GM19455 (cell line): Measurements from ENCODE around the gene HECTD2.
"Not testable (repeated sequence)": the region's sequence is repeated elsewhere in the genome, so short reads cannot be mapped to it uniquely, and the experiment has no call there.

ENCODE experiments used
- ATAC-seq: cut with Tn5 transposase; IDR thresholded peaks from one replicate; pipeline ENCODE4 v1.9.1; 2021; ENCODE audit not compliant: unreplicated experiment

HECTD2 gene

DNA sequence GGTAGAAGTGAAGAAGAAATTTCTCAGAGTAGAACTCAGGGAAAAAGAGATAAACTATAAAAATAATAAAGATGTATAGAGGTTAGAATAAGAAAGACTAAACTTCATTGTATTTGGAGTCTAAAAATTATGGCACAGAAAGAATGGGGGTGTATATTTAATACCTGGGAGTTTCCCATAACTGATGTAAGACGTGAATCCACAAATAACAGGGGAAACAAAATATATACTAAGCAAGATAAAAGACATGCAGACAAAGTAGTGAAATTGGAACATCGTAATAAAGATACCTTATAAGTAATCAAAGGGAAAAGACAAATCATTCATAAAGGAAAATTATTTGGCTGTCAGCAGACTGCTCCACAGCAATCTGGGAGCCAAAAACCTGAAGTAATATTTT, 62.8 kb downstream of the HECTD2 start:
- ATAC-seq, result no peak

DNA sequence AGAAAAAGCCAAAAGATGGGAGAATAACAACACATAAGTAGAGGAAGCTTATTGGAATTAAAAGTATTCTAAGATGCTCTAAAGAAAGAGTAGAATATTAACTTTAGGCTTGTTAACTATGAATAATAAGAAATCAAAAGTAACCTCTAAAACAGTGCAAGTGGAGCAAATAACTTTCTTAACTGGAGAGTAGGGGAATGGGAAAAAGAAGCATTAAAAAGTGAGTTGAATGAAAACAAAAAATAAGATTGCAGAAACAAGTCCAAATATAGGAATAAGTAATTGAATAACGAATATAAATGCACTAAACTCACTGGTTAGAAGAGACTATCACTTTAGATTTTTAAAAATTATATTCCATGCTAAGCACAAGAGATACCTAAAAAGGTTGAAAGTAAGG, 63.9 kb downstream of the HECTD2 start:
- ATAC-seq, result no peak

DNA sequence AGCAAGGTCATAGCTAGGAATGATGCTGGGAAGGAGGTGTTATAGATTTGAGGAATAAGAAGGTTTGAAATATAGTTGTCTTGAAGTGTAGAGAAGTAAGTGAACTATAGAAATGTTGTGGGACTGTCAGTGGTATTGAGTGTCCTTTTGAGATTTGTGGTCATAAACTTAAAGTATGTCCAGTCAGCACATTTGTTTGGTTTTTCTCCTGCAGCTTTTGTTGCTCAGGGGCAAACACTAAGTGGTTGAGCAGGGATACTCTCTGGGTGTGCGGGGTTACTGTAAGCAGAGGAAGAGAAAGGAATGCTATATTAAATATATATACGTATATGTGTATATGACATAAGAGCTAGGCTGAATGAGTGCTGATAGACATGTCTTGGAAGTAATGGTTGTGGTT, 67.1 kb downstream of the HECTD2 start:
- no peak for ATAC-seq

DNA sequence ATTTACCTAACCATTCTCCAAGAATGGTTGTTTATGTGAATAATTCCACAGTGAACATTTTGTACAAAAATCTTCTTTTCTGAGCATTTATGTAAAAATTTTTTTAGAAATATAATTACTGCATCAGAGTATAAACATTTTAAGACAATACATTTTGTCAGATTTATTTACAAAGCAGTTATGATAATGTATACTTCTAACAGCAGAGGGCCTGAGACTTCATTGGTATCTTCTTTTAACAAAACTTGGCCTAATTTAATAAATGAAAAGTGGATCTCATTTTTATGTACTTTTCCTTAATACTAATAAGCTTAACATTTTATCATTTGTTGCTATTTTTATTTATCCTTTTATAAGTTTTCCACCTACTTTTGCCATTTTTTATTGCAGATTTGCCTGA, 69.4 kb downstream of the HECTD2 start:
- ATAC-seq, result no peak

DNA sequence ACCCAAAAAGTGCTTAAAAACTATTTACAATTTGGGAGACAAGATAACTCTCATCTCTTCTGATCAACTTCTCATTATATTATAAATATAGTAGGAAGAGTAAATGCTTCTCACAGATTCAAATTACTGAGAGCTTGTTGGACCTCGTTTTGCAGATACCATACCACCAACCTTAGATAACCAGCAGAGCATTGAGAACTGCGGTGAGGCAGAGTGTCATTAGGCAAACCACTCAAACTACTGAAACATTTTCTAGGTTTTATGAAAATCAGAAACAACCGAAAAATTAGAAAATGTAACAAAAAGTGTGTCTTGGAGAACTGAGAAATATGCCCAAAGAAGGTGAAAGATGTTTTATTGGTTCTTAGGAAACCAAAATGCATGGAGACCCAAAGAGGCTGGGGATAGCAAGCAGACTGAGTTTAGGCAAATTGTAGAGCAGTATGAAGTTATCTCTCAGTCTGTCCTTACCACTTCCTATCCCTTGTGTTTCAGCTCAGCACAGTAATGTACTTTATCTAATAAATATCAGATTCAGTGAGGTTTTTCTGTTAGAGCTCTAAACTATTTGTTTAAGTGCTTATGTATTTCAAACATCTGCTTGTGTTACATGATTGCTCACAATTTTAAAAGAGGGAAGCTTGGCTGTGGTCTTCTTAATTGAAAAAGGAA, 77.9 kb downstream of the HECTD2 start:
- ATAC-seq, result no peak

DNA sequence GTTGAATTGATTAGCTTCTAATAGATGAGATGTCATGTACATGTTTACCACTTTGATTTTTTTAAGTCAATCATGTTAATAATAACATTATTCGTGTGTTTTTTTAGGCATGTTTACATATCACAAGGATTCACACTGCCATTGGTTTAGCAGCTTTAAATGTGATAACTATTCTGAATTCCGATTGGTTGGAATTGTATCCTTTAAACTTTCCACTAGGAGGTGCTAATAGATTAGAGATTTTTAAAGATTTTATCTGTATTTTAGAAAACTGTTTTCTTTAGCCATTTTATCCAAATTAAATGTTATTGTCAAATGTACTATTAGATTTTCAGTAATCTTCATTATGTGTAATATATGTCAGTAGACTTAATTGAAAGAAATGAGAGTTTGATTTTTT, 83.2 kb downstream of the HECTD2 start:
- ATAC-seq, result no peak

DNA sequence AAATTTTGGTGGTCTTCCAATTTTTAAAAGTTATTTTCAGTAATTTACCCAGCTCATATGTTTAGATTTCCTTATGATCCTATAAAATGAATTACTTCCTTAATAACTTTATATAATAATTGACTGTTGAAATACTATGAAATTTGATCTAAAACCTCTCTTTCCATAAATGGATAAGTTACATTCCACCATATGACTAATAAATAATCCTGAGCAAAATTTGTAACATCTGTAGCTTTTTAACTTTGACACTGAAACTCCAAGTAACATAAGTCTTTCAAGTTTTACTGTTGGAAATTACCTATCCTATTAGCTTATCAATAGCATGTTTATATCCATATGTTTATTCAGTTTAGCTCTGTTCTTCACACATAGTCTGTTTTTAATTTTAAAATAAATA, 85.3 kb downstream of the HECTD2 start:
- ATAC-seq, result no peak

DNA sequence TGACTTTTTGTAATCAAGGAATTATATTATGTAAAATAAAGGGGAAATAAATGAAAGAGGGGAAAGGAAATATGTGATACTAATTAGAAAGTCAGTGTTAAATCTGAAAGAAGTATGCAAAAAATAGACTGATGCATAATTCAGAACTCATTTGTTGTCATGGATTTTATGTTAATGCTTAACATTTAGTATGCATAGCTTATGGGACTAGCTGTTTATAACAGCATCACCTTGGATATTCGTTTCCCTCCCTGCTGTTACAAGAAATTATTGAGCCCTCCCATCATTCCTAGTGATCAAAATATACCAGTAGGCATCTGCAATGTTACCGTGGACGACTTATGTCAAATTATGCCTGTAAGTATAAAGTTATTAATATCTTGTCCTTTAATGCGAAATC, 85.9 kb downstream of the HECTD2 start:
- no peak for ATAC-seq

DNA sequence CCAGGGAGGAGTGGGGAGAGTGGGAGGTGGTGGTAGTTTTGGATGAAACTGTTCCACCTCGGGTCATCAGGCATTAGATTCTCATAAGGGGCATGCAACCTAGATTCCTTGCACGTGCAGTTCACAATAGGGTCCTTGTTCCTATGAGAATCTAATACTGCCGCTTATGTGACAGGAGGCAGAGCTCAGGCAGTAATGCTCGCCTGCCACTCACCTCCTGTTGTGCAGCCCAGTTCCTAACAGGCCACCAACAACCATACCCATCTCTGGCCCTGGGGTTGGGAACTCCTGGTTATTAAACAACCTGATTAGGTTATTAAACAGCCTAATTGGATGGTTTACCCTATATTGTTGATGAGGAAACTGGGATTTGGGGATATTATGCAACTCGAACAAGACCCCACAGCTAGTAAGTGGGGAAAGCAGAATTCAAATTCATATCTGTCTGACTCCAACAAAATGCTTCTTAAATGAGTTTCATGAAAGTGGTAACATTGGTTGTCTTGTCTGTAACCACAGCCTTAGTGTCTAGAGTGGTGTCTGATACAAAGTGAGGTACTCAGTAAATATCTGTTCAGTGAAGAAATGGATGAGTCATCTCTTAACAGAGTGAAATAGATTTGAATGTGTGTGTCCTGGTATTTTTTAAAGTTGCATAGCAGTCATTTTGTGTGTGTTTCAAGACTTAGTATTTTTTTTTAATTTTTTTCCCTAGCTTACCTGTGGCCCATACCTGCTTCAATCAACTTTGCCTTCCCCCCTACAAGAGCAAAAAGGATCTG, 101.6 kb downstream of the HECTD2 start:
- no peak for ATAC-seq

DNA sequence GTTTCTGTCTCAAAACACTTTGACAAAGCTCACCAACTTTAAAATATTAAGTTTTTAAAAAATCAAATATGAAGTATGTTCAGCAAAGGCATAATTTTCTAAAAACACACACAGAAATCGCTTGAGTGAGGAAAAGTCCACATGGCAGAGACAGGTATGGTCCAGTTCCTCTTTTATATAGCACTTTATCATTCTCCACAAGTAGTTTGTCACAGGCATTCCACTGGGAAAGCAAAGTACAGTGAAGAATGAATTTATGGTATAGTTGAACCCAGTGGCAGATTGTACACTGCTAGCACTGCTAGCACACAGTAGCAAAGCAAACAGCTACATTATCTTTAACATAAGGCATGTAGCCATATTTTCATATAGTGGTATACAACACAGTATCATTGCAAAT, 102.3 kb downstream of the HECTD2 start:
- ATAC-seq, result no peak

DNA sequence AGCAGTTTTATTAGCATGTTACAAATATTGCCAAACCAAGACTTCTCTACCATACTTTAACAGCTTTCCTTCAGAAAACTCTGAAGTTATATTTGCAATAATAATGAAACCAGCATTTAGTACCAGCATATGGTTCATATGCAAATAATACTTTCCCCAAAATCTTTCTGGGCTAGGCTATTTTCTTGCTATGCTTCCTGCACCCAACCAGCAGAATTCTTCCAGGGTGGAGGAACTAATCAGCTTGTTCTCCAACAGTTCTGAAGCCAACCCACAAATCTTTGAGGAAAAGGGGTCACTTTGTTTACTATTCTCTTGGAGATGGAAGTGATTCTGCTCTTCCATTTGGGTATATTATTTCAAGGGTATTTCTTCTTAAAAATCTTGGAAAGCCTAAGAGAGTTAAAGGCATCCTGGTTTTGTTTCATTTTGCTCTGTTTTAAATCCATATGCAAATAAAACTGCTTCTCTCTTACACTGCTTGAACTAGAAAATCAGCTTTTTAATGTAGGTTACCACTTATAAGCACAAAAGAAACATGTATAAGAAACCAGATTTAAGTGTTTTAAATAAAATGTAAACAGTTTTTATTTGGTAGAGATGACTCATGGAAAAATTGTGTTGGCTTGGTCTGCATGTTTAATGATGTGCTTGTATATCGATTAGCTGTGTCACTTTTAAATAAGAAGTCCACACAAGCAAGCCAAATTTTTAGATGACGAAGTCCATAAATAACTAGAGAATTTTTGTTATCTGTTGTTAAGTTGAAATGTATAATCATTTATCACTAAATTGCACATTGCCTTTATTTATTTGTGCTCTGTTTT, 103.7 kb downstream of the HECTD2 start:
- ATAC-seq, result no peak

DNA sequence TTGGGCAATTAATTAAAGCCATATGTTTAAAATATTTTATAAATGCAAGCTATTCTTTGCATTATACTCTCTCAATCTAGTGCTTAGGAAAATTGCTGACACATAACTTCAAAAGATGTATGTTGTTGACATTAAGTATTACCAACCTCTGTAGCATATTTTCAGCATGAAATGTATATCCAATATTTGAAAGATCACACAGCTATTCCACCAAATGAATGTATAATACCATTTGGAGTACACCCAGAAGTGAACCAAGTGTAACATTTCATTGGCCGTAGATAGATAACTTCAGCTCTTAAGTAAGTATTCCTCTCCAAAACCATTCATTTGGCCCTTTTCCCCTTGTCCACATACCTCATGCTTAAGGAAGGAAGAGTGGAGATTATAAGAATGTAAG, 104.6 kb downstream of the HECTD2 start:
- ATAC-seq, result no peak

DNA sequence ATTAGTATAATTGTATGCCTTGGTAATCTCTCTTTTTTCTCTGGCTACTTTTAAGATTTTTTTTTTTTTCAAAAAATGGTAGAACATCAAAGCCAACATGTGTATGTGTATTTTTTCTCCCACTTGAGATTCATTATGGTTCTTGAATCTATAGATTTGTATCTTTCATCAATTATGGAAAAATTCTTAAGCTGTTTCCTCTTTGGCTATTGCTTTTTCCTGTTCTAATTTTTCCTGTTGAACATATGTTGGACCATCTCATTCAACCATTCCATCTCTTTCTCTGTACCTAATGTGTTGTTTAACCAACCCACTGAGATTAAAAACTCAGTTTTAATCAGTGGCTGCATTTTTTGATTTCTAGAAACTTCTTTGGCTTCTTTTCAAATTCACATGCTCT, 107.2 kb downstream of the HECTD2 start:
- no peak for ATAC-seq

DNA sequence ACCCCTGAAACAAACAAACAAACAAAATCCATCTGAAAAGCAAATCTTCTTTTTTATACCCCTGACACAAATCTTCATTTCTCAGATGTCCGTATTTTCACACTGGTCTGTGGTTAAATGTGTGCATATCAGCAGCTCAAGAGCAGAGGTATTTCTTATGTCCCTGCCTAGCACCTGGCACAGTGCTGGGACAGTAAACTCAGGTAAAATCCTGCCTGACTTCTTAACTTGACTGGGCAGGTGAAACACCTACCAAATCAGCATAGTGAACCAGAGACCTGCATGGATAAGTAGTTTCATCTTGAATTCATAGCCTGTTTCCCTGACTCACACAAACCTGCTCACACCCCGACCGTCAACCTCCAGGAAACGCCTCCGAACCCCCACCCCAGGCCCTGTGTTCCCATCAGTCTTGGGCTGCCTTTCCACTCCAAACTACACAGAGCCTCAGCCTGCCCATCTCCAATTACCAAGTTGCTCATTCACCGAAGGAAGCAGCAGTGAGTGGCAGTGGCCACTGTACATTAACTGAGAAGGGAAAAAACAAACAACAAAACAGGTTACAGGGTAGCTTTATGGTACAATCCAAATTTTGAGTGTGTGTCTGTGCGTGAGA, 109.9 kb downstream of the HECTD2 start:
- no peak for ATAC-seq

DNA sequence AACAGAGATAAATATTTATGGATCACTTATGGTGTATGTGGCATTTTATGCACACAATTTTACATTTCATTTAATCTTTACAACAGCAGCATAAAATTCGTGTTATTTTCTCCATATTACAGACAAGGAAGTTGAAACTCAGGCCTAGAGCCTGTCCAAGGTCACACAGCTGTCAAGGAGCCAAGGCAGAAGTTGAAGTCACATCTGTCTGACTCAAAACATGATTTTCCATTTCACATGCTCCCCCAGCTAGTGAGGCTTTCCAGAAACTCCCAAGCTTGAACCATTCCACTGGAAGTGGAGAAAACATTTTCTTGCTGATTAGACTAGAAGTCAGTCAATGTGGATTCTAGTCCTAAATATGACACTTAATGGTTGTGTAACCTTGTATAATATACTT, 110.5 kb downstream of the HECTD2 start:
- no peak for ATAC-seq

DNA sequence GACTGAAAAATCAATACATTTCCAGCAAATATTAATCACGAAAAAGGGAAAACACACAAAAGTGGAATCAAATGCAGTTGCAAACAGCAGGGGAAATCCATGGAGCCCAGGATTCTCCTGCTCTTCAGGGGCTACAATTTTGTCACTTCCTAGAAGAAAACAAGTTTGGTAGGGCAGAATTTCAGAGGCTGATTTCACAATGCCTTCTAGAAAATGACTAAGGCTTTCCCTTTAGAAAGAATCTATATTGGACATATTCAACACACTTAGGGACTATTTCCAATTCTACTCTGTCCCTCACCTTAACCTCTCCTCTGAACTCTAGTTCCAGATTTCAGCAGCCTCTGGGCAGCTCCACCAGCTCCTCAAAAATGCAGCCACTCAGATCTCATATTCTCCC, 111.3 kb downstream of the HECTD2 start:
- ATAC-seq, result no peak

DNA sequence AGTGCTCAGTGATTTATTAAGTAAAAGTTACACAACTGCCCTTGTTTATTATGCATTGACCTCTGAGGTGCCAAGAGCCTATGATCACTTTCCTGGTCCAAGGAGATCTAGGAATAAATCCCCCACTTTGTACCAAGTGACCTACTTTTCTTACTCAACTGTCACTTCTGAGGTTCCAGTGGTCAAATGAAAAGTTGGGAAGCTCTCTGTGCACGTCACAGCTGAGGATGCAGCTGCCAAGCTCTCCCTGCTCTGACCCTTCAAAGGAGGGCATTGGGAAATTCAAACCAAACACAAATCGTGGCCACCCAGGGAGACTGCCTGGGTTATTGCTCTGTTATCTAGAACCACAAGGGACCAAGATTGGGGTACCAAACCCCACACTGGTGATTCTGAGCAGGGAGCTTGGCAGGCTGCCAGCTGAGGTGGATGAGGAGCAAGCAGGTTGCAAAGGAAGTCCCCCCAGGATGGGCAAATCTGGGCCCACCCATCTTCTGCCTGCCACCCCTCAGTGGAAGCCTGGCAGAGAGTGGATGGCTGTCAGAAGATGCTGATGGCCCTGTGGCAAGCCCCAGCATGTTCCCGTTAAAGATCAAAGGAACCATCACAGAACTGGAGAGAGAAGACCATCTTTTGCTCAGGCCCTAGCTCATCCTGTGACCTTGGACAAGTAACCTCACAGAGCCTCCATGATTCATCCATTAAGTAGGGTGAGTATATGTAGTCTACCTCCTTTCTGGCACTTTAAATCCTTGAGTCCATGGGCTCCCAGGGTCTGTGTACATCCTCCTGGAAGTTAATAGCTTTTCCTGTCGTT, 116.0 kb downstream of the HECTD2 start:
- no peak for ATAC-seq

DNA sequence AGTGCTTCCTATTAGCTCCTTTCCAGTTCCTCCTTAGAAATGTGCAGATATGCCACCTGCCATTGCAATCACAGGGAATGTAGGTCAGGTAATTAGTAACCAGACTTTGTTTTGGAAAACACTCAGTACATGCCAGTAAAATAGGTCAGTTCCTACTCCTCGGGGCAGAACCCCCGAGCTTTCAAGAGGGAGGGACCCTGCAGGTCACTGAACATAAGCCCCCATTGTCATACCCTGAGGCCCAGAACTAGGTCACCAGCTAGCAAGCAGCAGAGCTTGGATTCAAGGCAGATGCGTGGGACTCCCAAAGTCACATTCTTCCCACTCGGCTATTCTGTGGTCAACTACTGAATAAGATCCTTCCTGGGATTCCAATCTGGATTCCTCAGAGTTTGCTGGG, 117.9 kb downstream of the HECTD2 start:
- no peak for ATAC-seq

DNA sequence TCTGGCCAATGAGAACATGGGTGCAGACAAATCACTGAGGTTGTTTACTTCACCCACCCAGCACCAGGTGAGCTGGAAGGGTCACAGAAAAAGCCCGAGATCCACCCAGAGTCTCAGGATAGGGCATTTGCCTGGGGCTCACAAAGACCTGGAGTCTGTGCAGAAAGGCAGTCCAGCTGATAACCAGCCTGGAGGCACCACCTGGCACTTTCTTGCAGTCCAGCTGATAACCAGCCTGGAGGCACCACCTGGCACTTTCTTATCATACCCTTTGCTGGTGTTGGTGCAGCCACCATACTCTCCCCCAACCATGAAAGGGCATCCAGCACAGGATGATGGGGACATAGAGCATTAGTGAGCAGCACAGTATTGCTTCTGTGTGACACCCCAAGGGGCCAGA, 118.6 kb downstream of the HECTD2 start:
- no peak for ATAC-seq

DNA sequence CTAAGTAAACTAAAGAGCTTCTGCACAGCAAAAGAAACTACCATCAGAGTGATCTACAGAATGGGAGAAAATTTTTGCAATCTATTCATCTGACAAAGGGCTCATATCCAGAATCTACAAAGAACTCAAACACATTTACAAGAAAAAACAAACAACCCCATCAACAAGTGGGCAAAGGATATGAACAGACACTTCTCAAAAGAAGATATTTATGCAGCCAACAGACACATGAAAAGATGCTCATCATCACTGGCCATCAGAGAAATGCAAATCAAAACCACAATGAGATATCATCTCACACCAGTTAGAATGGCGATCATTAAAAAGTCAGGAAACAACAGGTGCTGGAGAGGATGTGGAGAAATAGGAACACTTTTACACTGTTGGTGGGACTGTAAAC, 124.6 kb downstream of the HECTD2 start:
- ATAC-seq, result not testable (repeated sequence)

DNA sequence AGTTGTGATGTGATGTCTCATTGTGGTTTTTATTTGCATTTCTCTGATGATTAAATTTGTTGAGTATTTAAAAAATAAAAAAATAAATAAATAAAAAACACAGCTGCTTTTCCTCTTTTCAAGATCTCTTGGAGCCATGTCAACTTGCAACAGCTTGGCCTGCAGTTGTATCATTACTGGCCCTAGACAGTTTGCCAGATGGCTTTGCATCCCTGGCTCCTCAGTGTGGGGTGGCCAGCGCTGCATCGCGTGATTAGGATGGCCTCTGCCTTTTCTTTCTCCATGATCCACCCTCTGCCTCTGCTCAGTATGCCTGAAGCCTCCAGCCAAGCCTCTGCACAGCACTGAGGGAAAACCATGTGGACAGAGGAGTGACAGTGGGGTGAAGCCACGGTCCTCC, 126.0 kb downstream of the HECTD2 start:
- ATAC-seq, result no peak
